Stomach (tissue), 4 donors: ENCODE measurements around the gene OPN1LW.

Experiments used
- CTCF ChIP-seq, 7 experiments: fragments of 450-650 bp in 4 of 7; fragments of 200-600 bp in 3 of 7; sonication (generic) in 3 of 7; IDR thresholded peaks; one replicate each; pipeline ENCODE4 v1.5.1; 2016 to 2019; ENCODE audit warnings: antibody characterized with exemption in 7 of 7, control low read depth in 2 of 7, mild to moderate bottlenecking in 1 of 7
- EP300 ChIP-seq: sonication (generic); formaldehyde crosslinking; IDR thresholded peaks from one replicate; pipeline ENCODE4 v1.6.1; 2017; ENCODE audit warnings: antibody characterized with exemption
- POLR2A ChIP-seq, 4 donors: fragments of 450-650 bp; IDR thresholded peaks; one replicate each; pipeline ENCODE4 v1.6.1; 2016; ENCODE audit warnings: antibody characterized with exemption in 4 of 4, control low read depth in 2 of 4, mild to moderate bottlenecking in 1 of 4, moderate library complexity in 1 of 4

GRCh38 chrX:154131955-154132354 lies 12.1 kb upstream of the OPN1LW start:
- TF ChIP-seq CTCF (IDR thresholded peaks at IDR 0.05) (no peak), POLR2A (IDR thresholded peaks at IDR 0.05) (no peak), EP300 (no peak)
